Lung (tissue), 12 donors: ENCODE results near the gene COL4A5. TPM values are rescaled to one million over a fixed set of nuclear protein-coding genes. Genes with fewer than 3 reads are reported as not detected.

Experiments
- ATAC-seq: fragments of 200-7000 bp; cut with Tn5 transposase; one replicate; pipeline ENCODE4 v1.9.1; 2020; ENCODE audit warnings: moderate number of reproducible peaks; ENCODE audit not compliant: insufficient read depth, low FRiP score
- DNase-seq, 3 donors: peaks; one replicate each; pipeline ENCODE4 v3.0.0-alpha.2; 2013 to 2017
- H3K27ac ChIP-seq, 2 donors: one replicate each; pipeline ENCODE4 v1.5.1; 2013; ENCODE audit warnings: mild to moderate bottlenecking in 2 of 2, moderate library complexity in 2 of 2, control low read depth in 1 of 2, inconsistent platforms in 1 of 2, low read depth in 1 of 2, low read length in 1 of 2
- H3K27me3 ChIP-seq, 3 donors: one replicate each; pipeline ENCODE4 v1.5.1; 2013; ENCODE audit warnings: low read length in 2 of 3; ENCODE audit not compliant: control insufficient read depth in 3 of 3, insufficient read depth in 3 of 3
- H3K36me3 ChIP-seq, 4 donors: one replicate each; pipeline ENCODE4 v1.5.1; 2013; ENCODE audit warnings: low read length in 4 of 4, mild to moderate bottlenecking in 1 of 4, moderate library complexity in 1 of 4; ENCODE audit not compliant: control insufficient read depth in 4 of 4, insufficient read depth in 4 of 4
- H3K4me1 ChIP-seq, 5 donors: one replicate each; pipeline ENCODE4 v1.5.1; 2013; ENCODE audit warnings: low read length in 5 of 5, mild to moderate bottlenecking in 2 of 5, moderate library complexity in 1 of 5; ENCODE audit not compliant: control insufficient read depth in 5 of 5, insufficient read depth in 5 of 5
- H3K4me3 ChIP-seq: one replicate; pipeline ENCODE4 v1.5.1; 2013; ENCODE audit warnings: mild to moderate bottlenecking, control low read depth, moderate library complexity
- H3K9ac ChIP-seq, 2 donors: one replicate each; pipeline ENCODE4 v1.5.1; 2013; ENCODE audit warnings: low read length in 2 of 2, control low read depth in 1 of 2; ENCODE audit not compliant: insufficient read depth in 1 of 2
- H3K9me3 ChIP-seq, 4 donors: one replicate each; pipeline ENCODE4 v1.5.1; 2013; ENCODE audit warnings: low read length in 3 of 4, mild to moderate bottlenecking in 1 of 4, moderate library complexity in 1 of 4; ENCODE audit not compliant: control insufficient read depth in 4 of 4, insufficient read depth in 3 of 4
- WGBS, 2 donors: extraction: QIAGEN DNeasy Blood & Tissue Kit; methylation state at CpG; one replicate each; pipeline ENCODE4 v1.1.7; 2013; 5-methylcytosine and 5-hydroxymethylcytosine counted together
- polyA plus RNA-seq, 2 donors: library from polyadenylated mRNA; stranded (reverse); fragments of 200-250 nt; gene quantifications; one replicate each; pipeline ENCODE4 v1.2.1, GENCODE V29; 2013
- total RNA-seq, 2 donors: library from RNA; depleted of rRNA in 1 of 2; stranded (reverse); fragments of >200 nt in 1 of 2; gene quantifications; one replicate each; pipeline ENCODE4 v1.2.1, GENCODE V29; 2014 to 2021
- TF ChIP-seq, protein P1 (sequence below): IDR thresholded peaks from 2 replicates; pipeline ENCODE4 v1.5.1; 2012; ENCODE audit warnings: mild to moderate bottlenecking; ENCODE audit errors: control extremely low read depth, extremely low read depth
- donor health status: control.
- donor health status: control.
- donor health status: Bipolar disorder and iron deficiency.
- donor health status: healthy.
- donor health status: DM: yes; HTN: yes; CAD: no.

COL4A5 gene
- total and polyA plus RNA-seq, 4 donors, result 4.3 to 253 (median 16.4) TPM

DNA sequence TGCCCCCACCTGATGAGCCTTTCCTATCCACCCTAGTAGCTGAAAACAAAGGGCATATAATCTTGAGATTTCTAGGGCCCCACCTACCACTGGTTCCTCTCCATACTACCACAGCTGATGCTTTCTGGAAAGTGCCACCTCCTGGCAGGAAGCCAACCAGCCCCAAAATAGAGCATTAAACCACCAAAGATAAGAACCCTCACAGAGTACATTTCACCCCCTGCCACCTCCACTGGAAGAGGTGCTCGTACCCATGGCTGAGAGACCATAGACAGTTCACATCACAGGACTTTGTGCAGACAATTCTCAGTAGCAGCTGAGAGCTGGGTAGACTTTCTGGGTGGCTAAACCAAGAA lies 202.6 kb downstream of the COL4A5 start:
- DNase-seq, result no peak
- peaks cover 0 to 3% (median 0%) of the 10 kb centered on the region in 4 donors for H3K36me3 ChIP-seq
- TF ChIP-seq, protein P1, sequence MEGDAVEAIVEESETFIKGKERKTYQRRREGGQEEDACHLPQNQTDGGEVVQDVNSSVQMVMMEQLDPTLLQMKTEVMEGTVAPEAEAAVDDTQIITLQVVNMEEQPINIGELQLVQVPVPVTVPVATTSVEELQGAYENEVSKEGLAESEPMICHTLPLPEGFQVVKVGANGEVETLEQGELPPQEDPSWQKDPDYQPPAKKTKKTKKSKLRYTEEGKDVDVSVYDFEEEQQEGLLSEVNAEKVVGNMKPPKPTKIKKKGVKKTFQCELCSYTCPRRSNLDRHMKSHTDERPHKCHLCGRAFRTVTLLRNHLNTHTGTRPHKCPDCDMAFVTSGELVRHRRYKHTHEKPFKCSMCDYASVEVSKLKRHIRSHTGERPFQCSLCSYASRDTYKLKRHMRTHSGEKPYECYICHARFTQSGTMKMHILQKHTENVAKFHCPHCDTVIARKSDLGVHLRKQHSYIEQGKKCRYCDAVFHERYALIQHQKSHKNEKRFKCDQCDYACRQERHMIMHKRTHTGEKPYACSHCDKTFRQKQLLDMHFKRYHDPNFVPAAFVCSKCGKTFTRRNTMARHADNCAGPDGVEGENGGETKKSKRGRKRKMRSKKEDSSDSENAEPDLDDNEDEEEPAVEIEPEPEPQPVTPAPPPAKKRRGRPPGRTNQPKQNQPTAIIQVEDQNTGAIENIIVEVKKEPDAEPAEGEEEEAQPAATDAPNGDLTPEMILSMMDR, result no peak
- no peaks in the 10 kb centered on the region for H3K27me3 ChIP-seq
- no peak overlapping the region for H3K27ac ChIP-seq
- 71 to 79% methylated on average over 1 of the region's 1 CpG for WGBS, 2 donors
- ATAC-seq, result no peak
- no peak overlapping the region for H3K4me3 ChIP-seq
- H3K9ac ChIP-seq, result no peak overlapping the region
- H3K9me3 ChIP-seq, result peaks cover 0 to 2% (median 0%) of the 10 kb centered on the region in 4 donors
- no peaks in the 10 kb centered on the region for H3K4me1 ChIP-seq

DNA sequence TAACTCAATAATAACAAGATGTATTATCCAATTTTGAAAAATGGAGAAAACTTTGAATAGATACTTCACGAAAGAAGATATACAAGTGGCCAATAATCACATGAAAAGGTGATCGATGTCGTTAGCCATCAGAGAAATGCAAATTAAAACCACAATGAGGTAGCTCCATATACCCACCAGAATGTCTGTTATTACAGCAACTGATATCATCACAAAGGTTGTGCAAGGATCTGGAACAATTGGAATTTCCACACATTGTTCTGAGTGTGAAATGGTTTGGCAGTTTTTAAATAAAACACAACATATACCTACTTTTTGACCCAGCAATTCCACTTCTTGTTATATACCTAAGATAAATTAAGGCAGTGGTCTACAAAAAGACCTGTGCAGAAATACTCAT lies 225.1 kb downstream of the COL4A5 start:
- H3K9ac ChIP-seq, result no peak overlapping the region
- peaks cover 0 to 2% (median 0%) of the 10 kb centered on the region in 4 donors for H3K9me3 ChIP-seq
- H3K27me3 ChIP-seq, result peaks cover 0 to 24% (median 4%) of the 10 kb centered on the region in 3 donors
- H3K27ac ChIP-seq, result no peak overlapping the region
- H3K4me1 ChIP-seq, result no peaks in the 10 kb centered on the region
- DNase-seq (no peak), ATAC-seq (no peak)
- TF ChIP-seq, protein P1, result no peak
- no peaks in the 10 kb centered on the region for H3K36me3 ChIP-seq
- WGBS, 2 donors, result 79 to 97% methylated on average over 3 of the region's 3 CpGs
- no peak overlapping the region for H3K4me3 ChIP-seq

DNA sequence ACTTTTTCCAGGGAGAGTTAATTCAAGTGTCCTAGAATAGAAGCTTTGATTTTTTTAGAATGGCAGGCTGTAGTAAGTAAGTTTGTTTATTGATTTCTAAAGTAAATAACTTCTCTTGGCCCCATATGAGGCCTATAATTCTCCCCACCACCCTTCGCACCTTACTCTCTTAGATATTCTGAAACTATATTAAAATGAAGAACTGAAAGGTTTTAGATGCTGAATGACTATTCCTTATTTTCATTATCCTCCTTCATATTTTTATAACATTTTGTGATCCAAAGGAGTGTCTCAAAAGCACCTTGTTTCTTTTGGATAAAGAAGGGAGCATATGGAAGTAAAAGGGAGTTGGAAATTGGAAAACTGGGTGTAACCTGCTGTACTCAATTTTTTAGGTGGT lies 226.5 kb downstream of the COL4A5 start:
- no peak for ATAC-seq

More for the DNA sequence above, 226.5 kb downstream of the COL4A5 start:
- no peak overlapping the region for H3K27ac ChIP-seq
- no peaks in the 10 kb centered on the region for H3K4me1 ChIP-seq
- DNase-seq, result no peak
- H3K9me3 ChIP-seq, result peaks cover 0 to 2% (median 0%) of the 10 kb centered on the region in 4 donors
- peaks cover 0 to 16% (median 0%) of the 10 kb centered on the region in 3 donors for H3K27me3 ChIP-seq
- H3K36me3 ChIP-seq, result no peaks in the 10 kb centered on the region
- TF ChIP-seq, protein P1, result no peak
- H3K4me3 ChIP-seq, result no peak overlapping the region
- 93 to 98% methylated on average over 1 of the region's 1 CpG for WGBS, 2 donors
- H3K9ac ChIP-seq, result no peak overlapping the region
